HepG2 (cell line): ENCODE results near the gene SLCO2A1. TPM values are rescaled to one million over a fixed set of nuclear protein-coding genes. Genes with fewer than 3 reads are reported as not detected.
A peak's percentile ranks its signal among the peaks of the same experiment; 100 is the strongest.

Source experiments
- ATF7-NPFF ChIP-seq: sonication (generic); formaldehyde crosslinking; IDR thresholded peaks from 2 replicates; pipeline ENCODE4 v1.8.1; 2023; ENCODE audit warnings: mild to moderate bottlenecking, low read depth, missing genetic modification reagents, moderate library complexity
- CC2D1A ChIP-seq: sonication (generic); formaldehyde crosslinking; IDR thresholded peaks from 2 replicates; pipeline ENCODE4 v1.8.1; 2023; ENCODE audit warnings: mild to moderate bottlenecking, missing genetic modification reagents
- FOSL2 ChIP-seq: sonication (generic); formaldehyde crosslinking; IDR thresholded peaks from 2 replicates; pipeline ENCODE4 v1.4.0; 2020; ENCODE audit warnings: missing genetic modification reagents
- LCORL ChIP-seq, 2 experiments: fragments of 450-650 bp in 1 of 2; sonication (generic) in 1 of 2; formaldehyde crosslinking in 1 of 2; IDR thresholded peaks; 2 replicates each; pipeline versions ENCODE4 v1.5.0 to v1.6.1; 2017 to 2020; ENCODE audit warnings: antibody characterized with exemption in 1 of 2, missing genetic modification reagents in 1 of 2
- MYC ChIP-seq: sonication (generic); formaldehyde crosslinking; IDR thresholded peaks from 2 replicates; pipeline ENCODE4 v1.9.0; 2021; ENCODE audit warnings: missing genetic modification reagents, borderline replicate concordance
- PHF5A ChIP-seq: IDR thresholded peaks from one replicate; pipeline ENCODE4 v1.6.1; 2018; ENCODE audit warnings: low read depth, missing genetic modification reagents; ENCODE audit not compliant: unreplicated experiment
- POGK ChIP-seq: sonication (generic); formaldehyde crosslinking; conservative IDR thresholded peaks from 2 replicates; pipeline ENCODE4 v1.8.0; 2022; ENCODE audit warnings: mild to moderate bottlenecking, moderate library complexity, missing genetic modification reagents
- PRMT3 ChIP-seq: sonication (generic); formaldehyde crosslinking; IDR thresholded peaks from 2 replicates; pipeline ENCODE4 v1.8.1; 2022; ENCODE audit warnings: low read depth, mild to moderate bottlenecking, moderate library complexity, missing genetic modification reagents, borderline replicate concordance
- RNF2 ChIP-seq: fragments of 450-650 bp; conservative IDR thresholded peaks from 2 replicates; pipeline ENCODE4 v1.6.1; 2016; ENCODE audit warnings: low read depth
- STAT6 ChIP-seq: sonication (generic); formaldehyde crosslinking; IDR thresholded peaks from 2 replicates; pipeline ENCODE4 v1.4.0; 2020; ENCODE audit warnings: missing genetic modification reagents, mild to moderate bottlenecking, borderline replicate concordance
- SUZ12 ChIP-seq: fragments of 150-350 bp; IDR thresholded peaks from 2 replicates; pipeline ENCODE4 v1.6.1; 2014; ENCODE audit warnings: low read depth, low read length
- TEAD3 ChIP-seq: optimal IDR thresholded peaks from 2 replicates; pipeline ENCODE3; 2016; ENCODE audit warnings: borderline replicate concordance
- TRAFD1 ChIP-seq: sonication (generic); formaldehyde crosslinking; IDR thresholded peaks from 2 replicates; pipeline ENCODE4 v1.5.1; 2020; ENCODE audit warnings: missing genetic modification reagents, mild to moderate bottlenecking, borderline replicate concordance
- ZBTB33 ChIP-seq: sonication (generic); formaldehyde crosslinking; IDR thresholded peaks from 2 replicates; pipeline ENCODE4 v1.4.0; 2020; ENCODE audit warnings: missing genetic modification reagents
- ZBTB39 ChIP-seq: sonication (generic); formaldehyde crosslinking; IDR thresholded peaks from 2 replicates; pipeline ENCODE4 v1.5.0; 2020; ENCODE audit warnings: missing genetic modification reagents
- ZNF136 ChIP-seq: sonication (generic); formaldehyde crosslinking; IDR thresholded peaks from 2 replicates; pipeline ENCODE4 v1.8.1; 2022; ENCODE audit warnings: low read depth, mild to moderate bottlenecking, moderate library complexity, missing genetic modification reagents
- ZNF335 ChIP-seq: sonication (generic); formaldehyde crosslinking; IDR thresholded peaks from 2 replicates; pipeline ENCODE4 v1.4.0; 2020; ENCODE audit warnings: missing genetic modification reagents
- ZNF672 ChIP-seq: sonication (generic); formaldehyde crosslinking; IDR thresholded peaks from 2 replicates; pipeline ENCODE4 v1.8.1; 2022; ENCODE audit warnings: missing genetic modification reagents
- ZNF776 ChIP-seq: sonication (generic); formaldehyde crosslinking; IDR thresholded peaks from 2 replicates; pipeline ENCODE4 v1.4.0; 2020; ENCODE audit warnings: mild to moderate bottlenecking, missing genetic modification reagents
- polyA plus RNA-seq, 8 experiments: library from polyadenylated mRNA; depleted of rRNA in 3 of 8; stranded (reverse) in 7 of 8; unstranded in 1 of 8; fragments of >200 nt; fragmentation: Illumina TruSeq in 4 of 8; extraction: Trizol in 4 of 8; gene quantifications; 2 replicates each; pipeline versions ENCODE4 v1.2.1 to v1.2.3, GENCODE V29; 2011 to 2016; ENCODE audit warnings: low read depth in 4 of 8, missing spikeins in 1 of 8, mixed read lengths in 1 of 8; ENCODE audit not compliant: insufficient read depth in 1 of 8
- total RNA-seq, 5 experiments: library from RNA; depleted of rRNA; stranded (reverse); fragments of >200 nt; fragmentation: Illumina TruSeq; extraction: Trizol; gene quantifications; 2 replicates each; pipeline ENCODE4 v1.2.3, GENCODE V29; 2016; ENCODE audit warnings: low read depth in 1 of 5

SLCO2A1 gene
- total and polyA plus RNA-seq, 2 of the 13 experiments (the other 11 are each of a cell fraction or from before 2014, with no cell fraction given): 0.04 TPM; not detected in 1

- no peak for TF ChIP-seq STAT6
- TF ChIP-seq ZNF776 (CRISPR knock-in tag): peak; percentile 74; the same call in 1 of the 2 replicates
- peak; percentile 37; the same call in 1 of the 2 replicates for TF ChIP-seq POGK (CRISPR knock-in tag)
- no peak for TF ChIP-seq SUZ12
- no peak for TF ChIP-seq ZBTB39 (CRISPR knock-in tag)
- TF ChIP-seq PRMT3 (CRISPR knock-in tag): no peak
- no peak for TF ChIP-seq ZNF136 (CRISPR knock-in tag)
- TF ChIP-seq TRAFD1 (CRISPR knock-in tag): no peak
- TF ChIP-seq ZNF672 (CRISPR knock-in tag): no peak
- TF ChIP-seq ATF7-NPFF: peak; percentile 54; the same call in 1 of the 2 replicates
- no peak for TF ChIP-seq CC2D1A (CRISPR knock-in tag)
- TF ChIP-seq PHF5A: no peak
- no peak for TF ChIP-seq LCORL (IDR thresholded peaks at IDR 0.05)
- peak; percentile 29; the same call in 1 of the 2 replicates for TF ChIP-seq LCORL (CRISPR knock-in tag; IDR thresholded peaks at IDR 0.05)
- no peak for TF ChIP-seq TEAD3
- TF ChIP-seq MYC (CRISPR knock-in tag): 0 out of 2 replicates have a peak, but pooled peaks have one; percentile 9
- no peak for TF ChIP-seq ZNF335
- TF ChIP-seq RNF2: 0 out of 2 replicates have a peak, but pooled peaks have one; percentile 32
- TF ChIP-seq ZBTB33 (CRISPR knock-in tag): no peak
- no peak for TF ChIP-seq FOSL2 (CRISPR knock-in tag)
Observed at GRCh38 chr3:134029734-134030378, at the start of gene SLCO2A1 (continued).
